ENCODE data around the gene RHOJ. TPM values are rescaled to one million over a fixed set of nuclear protein-coding genes. Genes with fewer than 3 reads are reported as not detected.

The RHOJ gene
- total and polyA plus RNA-seq, 2 of the 4 experiments (the other 2 are of a cell fraction), result 9.5 to 33.9 TPM

DNA sequence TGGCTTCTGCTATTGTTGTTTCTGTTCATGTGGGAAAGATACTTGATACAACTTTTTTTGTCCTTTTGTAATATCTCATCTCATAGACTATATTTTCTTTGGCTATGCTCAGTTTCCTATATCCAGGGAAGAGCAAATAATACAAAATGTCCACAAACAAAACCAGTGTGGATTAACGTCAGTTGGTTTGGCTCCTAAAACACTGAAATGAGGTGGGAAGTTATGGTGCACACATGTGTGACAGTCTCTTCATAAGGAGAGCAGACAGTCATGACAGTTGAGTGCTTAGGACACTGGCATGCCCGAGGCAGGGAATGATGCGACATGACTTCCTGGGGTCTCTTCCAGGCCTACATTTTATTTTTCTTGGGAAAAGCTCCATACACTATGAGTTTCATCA lies 27.5 kb downstream of the RHOJ start:
- no peak overlapping the region for H4K91ac ChIP-seq (ENCODE audit: insufficient read depth, low read depth, low read length)
- H4K8ac ChIP-seq (ENCODE audit: low read depth in 2 of 2, low read length in 2 of 2), result no peak overlapping the region
- in situ Hi-C loops (cut with MboI; ENCODE audit: low sequenced_read_pairs) (no loop called here), intact Hi-C loops (cut with micrococcal nuclease) (no loop called here), dilution Hi-C loops (cut with HindIII; ENCODE audit: low sequenced_read_pairs, unreplicated experiment) (no loop called here)
- no peak overlapping the region for H3K4me2 ChIP-seq (ENCODE audit: low read depth, low read length)
- H3K27ac ChIP-seq (ENCODE audit: insufficient read depth, low read length), result no peak overlapping the region
- no peaks in the 10 kb centered on the region for H3K36me3 ChIP-seq (ENCODE audit: control insufficient read depth, insufficient read depth, low read length)
- no peaks in the 10 kb centered on the region for H3K9me3 ChIP-seq (ENCODE audit: control insufficient read depth, insufficient read depth, low read length)
- WGBS, 2 experiments (ENCODE audit: extremely low coverage in 2 of 2, insufficient read length in 1 of 2), result no CpG with 5 or more reads among the region's 3 CpGs
- H3K23ac ChIP-seq (ENCODE audit: low read depth, low read length), result no peak overlapping the region
- H3K27me3 ChIP-seq (ENCODE audit: control insufficient read depth, insufficient read depth, low read length), result no peaks in the 10 kb centered on the region
- no peak overlapping the region for H2BK5ac ChIP-seq (ENCODE audit: low read depth, low read length, poor library complexity, severe bottlenecking)
- no peaks in the 10 kb centered on the region for H3K9me1 ChIP-seq (ENCODE audit: insufficient read depth, low read length)
- H2AK9ac ChIP-seq (replicated peaks; ENCODE audit: low read depth, low read length, poor library complexity), result no peak overlapping the region
- BruUV-seq (replicated peaks), result no TSS peak
- TF ChIP-seq CHD1 (IDR thresholded peaks at IDR 0.05; ENCODE audit: low read depth, low read length) (no peak), RCOR1 (IDR thresholded peaks at IDR 0.05; ENCODE audit: insufficient replicate concordance, low read length) (no peak), BHLHE40 (IDR thresholded peaks at IDR 0.05; ENCODE audit: low read depth, low read length) (no peak), RFX5 (IDR thresholded peaks at IDR 0.05; ENCODE audit: low read depth, low read length) (no peak), POLR2A (IDR thresholded peaks at IDR 0.05; ENCODE audit: low read depth, low read length) (no peak), RAD21 (IDR thresholded peaks at IDR 0.05; ENCODE audit: low read length) (no peak), NFE2L2 (IDR thresholded peaks at IDR 0.05; ENCODE audit: low read depth, low read length) (no peak), FOS (IDR thresholded peaks at IDR 0.05; ENCODE audit: low read depth, low read length) (no peak), MAZ (IDR thresholded peaks at IDR 0.05; ENCODE audit: borderline replicate concordance, low read depth, low read length) (no peak)
- TF ChIP-seq, protein P1, sequence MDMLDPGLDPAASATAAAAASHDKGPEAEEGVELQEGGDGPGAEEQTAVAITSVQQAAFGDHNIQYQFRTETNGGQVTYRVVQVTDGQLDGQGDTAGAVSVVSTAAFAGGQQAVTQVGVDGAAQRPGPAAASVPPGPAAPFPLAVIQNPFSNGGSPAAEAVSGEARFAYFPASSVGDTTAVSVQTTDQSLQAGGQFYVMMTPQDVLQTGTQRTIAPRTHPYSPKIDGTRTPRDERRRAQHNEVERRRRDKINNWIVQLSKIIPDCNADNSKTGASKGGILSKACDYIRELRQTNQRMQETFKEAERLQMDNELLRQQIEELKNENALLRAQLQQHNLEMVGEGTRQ (IDR thresholded peaks at IDR 0.05; ENCODE audit: low read depth, low read length), result no peak
- no peak overlapping the region for H3K9ac ChIP-seq (ENCODE audit: low read depth, low read length)
- H3K18ac ChIP-seq (ENCODE audit: low read depth, low read length), result no peak overlapping the region
- no peak overlapping the region for H4K5ac ChIP-seq (ENCODE audit: low read depth, low read length)
- ATAC-seq (ENCODE audit: low read depth), result no peak
- CTCF ChIA-PET, result no interaction called here
- H2AK5ac ChIP-seq (ENCODE audit: low read depth, low read length), result no peak overlapping the region
- POLR2A ChIA-PET (ENCODE audit: unreplicated experiment), result no interaction called here
- no peak overlapping the region for H2BK15ac ChIP-seq (ENCODE audit: low read depth, low read length)
- no peak overlapping the region for H2AFZ ChIP-seq (replicated peaks; ENCODE audit: low read length, poor library complexity)
- no peak for DNase-seq
- no peak overlapping the region for H3K56ac ChIP-seq (ENCODE audit: extremely low read depth, insufficient read depth, low read length)
- no peak overlapping the region for H2BK120ac ChIP-seq (ENCODE audit: low read depth, low read length)
- H3K4me3 ChIP-seq (ENCODE audit: insufficient read depth, low read depth, low read length), result no peak overlapping the region
- no peaks in the 10 kb centered on the region for H3K4me1 ChIP-seq (ENCODE audit: control insufficient read depth, insufficient read depth, low read length)
- H4K20me1 ChIP-seq (ENCODE audit: insufficient read depth, low read length), result no peaks in the 10 kb centered on the region
- H2BK20ac ChIP-seq (ENCODE audit: low read depth, low read length), result no peak overlapping the region
- no peak overlapping the region for H3K14ac ChIP-seq (replicated peaks; ENCODE audit: low read depth, low read length)
- H3K4ac ChIP-seq (ENCODE audit: low read depth, low read length), result no peak overlapping the region
- no peaks in the 10 kb centered on the region; a peak in 1 of 4 replicates for H3K79me1 ChIP-seq (ENCODE audit: low read depth in 1 of 2, low read length in 2 of 2)

All from IMR-90 (cell line).